IMR-90 (cell line): ENCODE data around the gene PTPRN2. TPM values are rescaled to one million over a fixed set of nuclear protein-coding genes. Genes with fewer than 3 reads are reported as not detected.

Experiments used
- ATAC-seq: fragments of 200-7000 bp; cut with Tn5 transposase; 2 replicates; pipeline ENCODE4 v1.9.1; 2020; ENCODE audit warnings: low read depth, mild to moderate bottlenecking, moderate library complexity
- BruUV-seq: library from RNA; stranded (reverse); fragments of 400-500 nt; replicated peaks from 2 replicates; lab custom pipeline; 2021; lab: Mats Ljungman, UMichigan
- CTCF ChIA-PET: fragments of 300-600 bp; formaldehyde crosslinking; extraction: SDS; loops from one replicate; lab custom pipeline; 2021; ENCODE audit warnings: antibody characterized with exemption; lab: Yijun Ruan, JAX
- POLR2A ChIA-PET: fragments of 300-600 bp; sonication (Branson Sonifier 250); formaldehyde crosslinking; loops from one replicate; lab custom pipeline; 2022; ENCODE audit warnings: antibody characterized with exemption; ENCODE audit not compliant: unreplicated experiment; lab: Charles Lee
- DNase-seq: peaks from one replicate; pipeline ENCODE4 v3.0.0; 2013
- H2AFZ ChIP-seq: replicated peaks from 2 replicates; pipeline ENCODE3; 2013; ENCODE audit warnings: low read length, mild to moderate bottlenecking; ENCODE audit not compliant: poor library complexity
- H2AK5ac ChIP-seq: 2 replicates; pipeline ENCODE4 v1.6.1; 2013; ENCODE audit warnings: low read depth, low read length, inconsistent platforms
- H2AK9ac ChIP-seq: replicated peaks from 2 replicates; pipeline ENCODE3; 2013; ENCODE audit warnings: mild to moderate bottlenecking, low read depth, low read length, moderate library complexity; ENCODE audit not compliant: poor library complexity
- H2BK120ac ChIP-seq: 2 replicates; pipeline ENCODE4 v1.6.1; 2013; ENCODE audit warnings: low read depth, low read length, inconsistent platforms
- H2BK15ac ChIP-seq: 3 replicates; pipeline ENCODE4 v1.6.1; 2013; ENCODE audit warnings: low read depth, low read length, inconsistent platforms
- H2BK20ac ChIP-seq: 2 replicates; pipeline ENCODE4 v1.6.1; 2013; ENCODE audit warnings: low read depth, mild to moderate bottlenecking, inconsistent platforms, low read length, moderate library complexity
- H2BK5ac ChIP-seq: 2 replicates; pipeline ENCODE4 v1.6.1; 2013; ENCODE audit warnings: mild to moderate bottlenecking, low read depth, low read length, inconsistent platforms; ENCODE audit not compliant: poor library complexity, severe bottlenecking
- H3K14ac ChIP-seq: replicated peaks from 2 replicates; pipeline ENCODE4 v1.6.1; 2013; ENCODE audit warnings: low read depth, low read length, inconsistent platforms
- H3K18ac ChIP-seq: 2 replicates; pipeline ENCODE4 v1.6.1; 2013; ENCODE audit warnings: low read depth, low read length, control low read depth
- H3K23ac ChIP-seq: 2 replicates; pipeline ENCODE4 v1.6.1; 2013; ENCODE audit warnings: low read depth, low read length, inconsistent platforms
- H3K27ac ChIP-seq: 2 replicates; pipeline ENCODE4 v1.5.1; 2013; ENCODE audit warnings: mild to moderate bottlenecking, control low read depth, low read length; ENCODE audit not compliant: insufficient read depth
- H3K27me3 ChIP-seq: 2 replicates; pipeline ENCODE4 v1.6.1; 2013; ENCODE audit warnings: low read length; ENCODE audit not compliant: control insufficient read depth, insufficient read depth
- H3K36me3 ChIP-seq: 2 replicates; pipeline ENCODE4 v1.6.1; 2013; ENCODE audit warnings: low read length, mixed read lengths; ENCODE audit not compliant: control insufficient read depth, insufficient read depth
- H3K4ac ChIP-seq: 2 replicates; pipeline ENCODE4 v1.6.1; 2013; ENCODE audit warnings: low read depth, low read length, inconsistent platforms
- H3K4me1 ChIP-seq: 2 replicates; pipeline ENCODE4 v1.6.1; 2013; ENCODE audit warnings: low read length, mixed read lengths; ENCODE audit not compliant: control insufficient read depth, insufficient read depth
- H3K4me2 ChIP-seq: 2 replicates; pipeline ENCODE4 v1.6.1; 2013; ENCODE audit warnings: low read depth, mild to moderate bottlenecking, control low read depth, low read length, moderate library complexity
- H3K4me3 ChIP-seq: 2 replicates; pipeline ENCODE4 v1.5.1; 2013; ENCODE audit warnings: low read depth, mild to moderate bottlenecking, control low read depth, low read length, moderate library complexity; ENCODE audit not compliant: insufficient read depth
- H3K56ac ChIP-seq: 2 replicates; pipeline ENCODE4 v1.6.1; 2013; ENCODE audit warnings: low read length, inconsistent platforms; ENCODE audit not compliant: insufficient read depth; ENCODE audit errors: extremely low read depth
- H3K79me1 ChIP-seq, 2 experiments: 2 replicates each; pipeline ENCODE4 v1.6.1; 2013; ENCODE audit warnings: low read length in 2 of 2, inconsistent platforms in 1 of 2, low read depth in 1 of 2
- H3K9ac ChIP-seq: 2 replicates; pipeline ENCODE4 v1.6.1; 2013; ENCODE audit warnings: low read depth, low read length, control low read depth
- H3K9me1 ChIP-seq: 2 replicates; pipeline ENCODE4 v1.6.1; 2013; ENCODE audit warnings: low read length, inconsistent platforms; ENCODE audit not compliant: insufficient read depth
- H3K9me3 ChIP-seq: 2 replicates; pipeline ENCODE4 v1.6.1; 2013; ENCODE audit warnings: low read length; ENCODE audit not compliant: control insufficient read depth, insufficient read depth
- H4K20me1 ChIP-seq: 2 replicates; pipeline ENCODE4 v1.6.1; 2013; ENCODE audit warnings: low read length, inconsistent platforms; ENCODE audit not compliant: insufficient read depth
- H4K5ac ChIP-seq: 2 replicates; pipeline ENCODE4 v1.6.1; 2013; ENCODE audit warnings: mild to moderate bottlenecking, low read depth, low read length, control low read depth
- H4K8ac ChIP-seq, 2 experiments: 2 replicates each; pipeline ENCODE4 v1.6.1; 2013; ENCODE audit warnings: low read depth in 2 of 2, low read length in 2 of 2, control low read depth in 1 of 2, inconsistent platforms in 1 of 2
- H4K91ac ChIP-seq: 2 replicates; pipeline ENCODE4 v1.6.1; 2013; ENCODE audit warnings: low read depth, low read length, inconsistent platforms; ENCODE audit not compliant: insufficient read depth
- BHLHE40 ChIP-seq: fragments of 150-350 bp; IDR thresholded peaks from 2 replicates; pipeline ENCODE4 v1.6.1; 2016; ENCODE audit warnings: mild to moderate bottlenecking, low read depth, low read length
- CEBPB ChIP-seq: IDR thresholded peaks from 2 replicates; pipeline ENCODE4 v1.6.1; 2012; ENCODE audit warnings: low read depth, low read length, improper control_type of control experiment
- CHD1 ChIP-seq: IDR thresholded peaks from 2 replicates; pipeline ENCODE4 v1.6.1; 2012; ENCODE audit warnings: low read depth, low read length, improper control_type of control experiment
- CTCF ChIP-seq: conservative IDR thresholded peaks from 2 replicates; pipeline ENCODE4 v1.5.1; 2012; ENCODE audit warnings: mild to moderate bottlenecking, low read depth, low read length, improper control_type of control experiment
- ELK1 ChIP-seq: fragments of 150-350 bp; IDR thresholded peaks from 2 replicates; pipeline ENCODE4 v1.6.1; 2016; ENCODE audit warnings: low read depth, mild to moderate bottlenecking, low read length, moderate library complexity, borderline replicate concordance
- FOS ChIP-seq: fragments of 150-350 bp; IDR thresholded peaks from 2 replicates; pipeline ENCODE4 v1.6.1; 2016; ENCODE audit warnings: low read depth, low read length
- MAFK ChIP-seq: IDR thresholded peaks from 2 replicates; pipeline ENCODE4 v1.6.1; 2012; ENCODE audit warnings: low read depth, low read length, improper control_type of control experiment
- MAZ ChIP-seq: IDR thresholded peaks from 2 replicates; pipeline ENCODE4 v1.6.1; 2012; ENCODE audit warnings: low read depth, mild to moderate bottlenecking, low read length, improper control_type of control experiment, moderate library complexity, borderline replicate concordance
- NFE2L2 ChIP-seq: fragments of 150-350 bp; IDR thresholded peaks from 2 replicates; pipeline ENCODE4 v1.6.1; 2016; ENCODE audit warnings: low read depth, mild to moderate bottlenecking, low read length
- POLR2A ChIP-seq: IDR thresholded peaks from 2 replicates; pipeline ENCODE4 v1.6.1; 2012; ENCODE audit warnings: mild to moderate bottlenecking, low read depth, low read length
- RCOR1 ChIP-seq: IDR thresholded peaks from 2 replicates; pipeline ENCODE4 v1.6.1; 2012; ENCODE audit warnings: mild to moderate bottlenecking, low read length, improper control_type of control experiment; ENCODE audit not compliant: insufficient replicate concordance
- RFX5 ChIP-seq: IDR thresholded peaks from 2 replicates; pipeline ENCODE4 v1.8.0; 2012; ENCODE audit warnings: low read depth, mild to moderate bottlenecking, low read length, moderate library complexity
- SMC3 ChIP-seq: fragments of 150-350 bp; IDR thresholded peaks from 2 replicates; pipeline ENCODE4 v1.6.1; 2016; ENCODE audit warnings: low read depth, mild to moderate bottlenecking, antibody characterized with exemption, low read length, moderate library complexity
- WGBS, 2 experiments: methylation state at CpG; one replicate each; pipeline versions ENCODE4 v1.1.5 to v1.1.7; 2013; ENCODE audit warnings: missing lambda C conversion rate in 2 of 2; ENCODE audit not compliant: insufficient read length in 1 of 2; ENCODE audit errors: extremely low coverage in 2 of 2; 5-methylcytosine and 5-hydroxymethylcytosine counted together
- dilution Hi-C: fragments of 300-500 bp; cut with HindIII; formaldehyde crosslinking; loops from one replicate; pipeline ENCODE4 v1.14.3; 2018; ENCODE audit warnings: low sequenced_read_pairs; ENCODE audit not compliant: unreplicated experiment
- in situ Hi-C: fragments of 300-500 bp; cut with MboI; formaldehyde crosslinking; loops from 3 replicates; pipeline ENCODE4 v1.14.3; 2019; ENCODE audit warnings: low sequenced_read_pairs, inconsistent platforms, mixed read lengths
- intact Hi-C: fragments of 100-400 bp; cut with micrococcal nuclease; formaldehyde crosslinking; loops from 2 replicates; pipeline ENCODE4 v1.10.0; 2022
- polyA plus RNA-seq, 3 experiments: library from polyadenylated mRNA; depleted of rRNA; stranded (reverse); fragments of >200 nt; gene quantifications; 2 replicates each; pipeline ENCODE4 v1.2.3, GENCODE V29; 2012; ENCODE audit warnings: low replicate concordance in 1 of 3
- total RNA-seq: library from RNA; depleted of rRNA; stranded (reverse); fragments of >200 nt; gene quantifications from 2 replicates; pipeline ENCODE4 v1.2.3, GENCODE V29; 2012

Gene PTPRN2
- total and polyA plus RNA-seq, 2 of the 4 experiments (the other 2 are of a cell fraction) = 0.03 TPM; not detected in 1

GRCh38 chr7:158277219-158278141 is 310.1 kb downstream of the PTPRN2 start:
- Histone ChIP-seq H3K4me2 (no peak overlapping the region), H2AFZ (no peak overlapping the region), H3K36me3 (no peaks in the 10 kb centered on the region), H3K18ac (no peak overlapping the region), H3K14ac (no peak overlapping the region), H3K23ac (no peak overlapping the region), H4K8ac (no peak overlapping the region), H2BK5ac (no peak overlapping the region), H3K56ac (no peak overlapping the region), H3K4me3 (no peak overlapping the region), H3K27ac (no peak overlapping the region), H4K91ac (no peak overlapping the region), H2BK20ac (no peak overlapping the region), H3K4me1 (no peaks in the 10 kb centered on the region), H3K9me1 (no peaks in the 10 kb centered on the region), H3K4ac (no peak overlapping the region), H2BK15ac (no peak overlapping the region), H4K20me1 (no peaks in the 10 kb centered on the region), H3K27me3 (no peaks in the 10 kb centered on the region), H3K79me1 (no peaks in the 10 kb centered on the region), H3K9ac (no peak overlapping the region), H4K5ac (no peak overlapping the region), H2BK120ac (no peak overlapping the region), H3K9me3 (peaks cover 55% of the 10 kb centered on the region), H2AK9ac (no peak overlapping the region), H2AK5ac (no peak overlapping the region)
- BruUV-seq = no TSS peak
- no peak for ATAC-seq
- TF ChIP-seq CHD1 (no peak), MAZ (no peak), CTCF (no peak), POLR2A (no peak), FOS (no peak), CEBPB (no peak), MAFK (no peak), ELK1 (no peak), SMC3 (no peak), BHLHE40 (no peak), RFX5 (no peak), RCOR1 (no peak), NFE2L2 (no peak)
- dilution Hi-C loops = no loop called here
- in situ Hi-C loops = no loop called here
- ChIA-PET CTCF (no interaction called here), POLR2A (no interaction called here)
- intact Hi-C loops = no loop called here
- WGBS, 2 experiments = 64% methylated on average over 14 of the region's 29 CpGs; no CpG with 5 or more reads in 1 of the 2 experiments
- DNase-seq = no peak
